Endothelial cell (in vitro differentiated cells): ENCODE data around the gene OR1J4. TPM values are rescaled to one million over a fixed set of nuclear protein-coding genes. Genes with fewer than 3 reads are reported as not detected.

Source experiments
- DNase-seq: peaks from one replicate; pipeline ENCODE4 v3.0.0; 2021; ENCODE audit warnings: low spot score
- H3K27ac Mint-ChIP-seq: one replicate; pipeline ENCODE4 v1.8.0; 2021; ENCODE audit warnings: mixed read lengths, inconsistent platforms; ENCODE audit not compliant: unreplicated experiment
- H3K27me3 Mint-ChIP-seq: one replicate; pipeline ENCODE4 v1.8.0; 2021; ENCODE audit warnings: mild to moderate bottlenecking, moderate library complexity, mixed read lengths, inconsistent platforms; ENCODE audit not compliant: unreplicated experiment
- H3K36me3 Mint-ChIP-seq: one replicate; pipeline ENCODE4 v1.8.0; 2021; ENCODE audit warnings: mild to moderate bottlenecking, low read depth, mixed read lengths, inconsistent platforms; ENCODE audit not compliant: unreplicated experiment
- H3K4me1 Mint-ChIP-seq: one replicate; pipeline ENCODE4 v1.8.0; 2021; ENCODE audit warnings: mild to moderate bottlenecking, mixed read lengths, inconsistent platforms; ENCODE audit not compliant: unreplicated experiment
- H3K4me3 Mint-ChIP-seq: one replicate; pipeline ENCODE4 v1.8.0; 2021; ENCODE audit warnings: mild to moderate bottlenecking, mixed read lengths, inconsistent platforms; ENCODE audit not compliant: unreplicated experiment
- H3K9me3 Mint-ChIP-seq: one replicate; pipeline ENCODE4 v1.8.0; 2021; ENCODE audit warnings: mixed read lengths, inconsistent platforms; ENCODE audit not compliant: unreplicated experiment
- CTCF ChIP-seq: fragments of 200-600 bp; sonication (generic); IDR thresholded peaks from one replicate; pipeline ENCODE4 v1.5.0; 2021; ENCODE audit warnings: antibody characterized with exemption; ENCODE audit not compliant: unreplicated experiment
- total RNA-seq: library from RNA; stranded (reverse); fragmentation: NEBNext Ultra II Directional; extraction: Animal tissue kit (Norgen Biotek cat#: 25700); gene quantifications from one replicate; pipeline ENCODE4 v1.2.1, GENCODE V29; 2021; ENCODE audit not compliant: unreplicated experiment

Gene OR1J4
- total RNA-seq, 1 donor from 2014 or later, result not detected

DNA sequence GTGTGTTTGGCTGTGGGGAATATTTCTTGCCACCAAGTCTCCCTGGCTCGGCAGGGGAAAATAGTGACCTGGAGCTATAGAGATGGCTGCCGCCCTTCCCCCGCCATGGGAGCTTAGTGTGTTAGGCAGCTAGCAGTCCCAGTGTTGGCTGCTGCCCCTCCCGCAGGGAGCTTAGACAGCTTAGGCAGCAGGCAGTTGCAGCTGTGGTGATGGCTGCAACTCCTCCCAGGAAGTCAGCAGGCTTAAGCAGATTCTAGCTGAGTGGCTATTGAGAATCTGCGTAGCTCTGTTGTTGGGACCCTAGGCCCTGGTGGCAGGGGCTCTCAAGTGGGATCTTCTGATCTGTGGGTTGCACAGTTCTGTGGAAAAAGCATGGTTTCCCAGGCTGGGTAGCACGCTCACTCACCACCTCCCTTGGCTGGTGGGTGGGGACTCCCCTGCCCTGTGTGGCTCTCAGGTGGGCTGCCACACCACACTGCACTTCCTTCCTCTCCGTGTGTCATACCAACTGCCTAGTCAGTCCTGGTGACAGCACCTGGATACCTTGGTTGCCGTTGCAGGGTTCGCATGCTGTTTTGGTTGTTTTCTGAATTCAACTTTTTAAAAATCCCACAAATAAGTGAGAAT, 43.3 kb downstream of the OR1J4 start:
- Mint-ChIP-seq H3K4me3 (no peak overlapping the region), H3K4me1 (no peaks in the 10 kb centered on the region), H3K27me3 (no peaks in the 10 kb centered on the region), H3K27ac (no peak overlapping the region), H3K9me3 (peaks cover 8% of the 10 kb centered on the region), H3K36me3 (no peaks in the 10 kb centered on the region)
- DNase-seq, result no peak
- TF ChIP-seq CTCF, result no peak

DNA sequence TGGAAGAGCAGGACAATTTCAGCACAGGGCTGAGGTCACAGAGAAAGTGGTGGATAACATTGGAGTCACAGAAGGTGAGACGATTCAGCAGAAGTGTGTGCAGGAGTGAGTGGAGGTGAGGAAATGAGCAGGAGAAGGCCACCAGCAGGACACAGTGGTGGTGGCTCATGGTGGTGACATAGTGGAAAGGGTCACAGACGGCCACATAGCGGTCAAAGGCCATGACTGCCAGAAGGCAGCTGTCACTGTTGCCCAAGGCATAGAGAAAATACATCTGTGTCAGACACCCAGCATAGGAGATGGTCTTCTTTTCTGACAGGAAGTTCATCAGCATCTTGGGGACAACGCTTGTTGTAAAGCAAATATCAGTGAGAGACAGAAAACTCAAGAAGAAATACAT, 49.0 kb downstream of the OR1J4 start:
- no peaks in the 10 kb centered on the region for H3K4me1 Mint-ChIP-seq
- H3K9me3 Mint-ChIP-seq, result peaks cover 9% of the 10 kb centered on the region
- H3K36me3 Mint-ChIP-seq, result no peaks in the 10 kb centered on the region
- H3K27me3 Mint-ChIP-seq, result no peaks in the 10 kb centered on the region
- no peak for DNase-seq
- no peak for TF ChIP-seq CTCF
- H3K27ac Mint-ChIP-seq, result no peak overlapping the region
- no peak overlapping the region for H3K4me3 Mint-ChIP-seq

Other genes starting within 250 kb of the OR1J4 start
- gene PTGS1, start 148.1 kb upstream of the OR1J4 start, total RNA-seq, result 33.4 TPM
- gene OR1J1, start 41.2 kb upstream of the OR1J4 start, total RNA-seq, result not detected
- not detected for gene OR1J2, start 8.3 kb upstream of the OR1J4 start, total RNA-seq
- gene OR1N1, start 8.2 kb downstream of the OR1J4 start, total RNA-seq, result not detected
- not detected for gene OR1N2, start 34.0 kb downstream of the OR1J4 start, total RNA-seq
- 0.13 TPM for gene OR1L8, start 64.2 kb downstream of the OR1J4 start, total RNA-seq
- not detected for gene OR1Q1, start 95.6 kb downstream of the OR1J4 start, total RNA-seq
- not detected for gene OR1B1, start 138.5 kb downstream of the OR1J4 start, total RNA-seq
- not detected for gene OR1L1, start 142.6 kb downstream of the OR1J4 start, total RNA-seq
- not detected for gene OR1L3, start 156.0 kb downstream of the OR1J4 start, total RNA-seq
- gene OR1L4, start 204.8 kb downstream of the OR1J4 start, total RNA-seq, result not detected
- not detected for gene OR1L6, start 223.2 kb downstream of the OR1J4 start, total RNA-seq